HG03342 (cell line): ENCODE measurements around the gene ABCB8.
"Not testable (repeated sequence)": the region's sequence is repeated elsewhere in the genome, so short reads cannot be mapped to it uniquely, and the experiment has no call there.

ENCODE experiments used
- ATAC-seq: cut with Tn5 transposase; IDR thresholded peaks from one replicate; pipeline ENCODE4 v1.9.1; 2021; ENCODE audit warnings: mild to moderate bottlenecking, moderate library complexity; ENCODE audit not compliant: unreplicated experiment

ABCB8 gene

DNA sequence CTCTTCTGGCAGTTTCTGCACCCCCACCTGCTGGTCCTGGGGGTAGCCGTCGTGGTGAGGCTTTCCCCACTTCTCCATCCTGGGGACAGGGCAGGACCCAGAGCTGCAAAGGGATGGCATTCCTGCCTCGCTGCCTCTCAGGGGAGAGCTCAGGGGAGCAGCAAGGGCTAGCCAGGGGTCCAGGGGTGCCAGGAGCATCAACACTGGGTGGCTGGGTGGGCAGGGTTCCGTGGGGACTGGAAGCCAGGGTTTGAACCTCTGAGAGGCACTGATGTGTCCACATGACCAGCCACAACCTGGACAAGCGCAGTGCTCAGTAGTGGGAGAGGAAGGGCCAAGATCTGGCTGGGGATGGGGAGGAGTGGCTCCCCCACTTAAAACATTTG, 5.6 kb downstream of the ABCB8 start:
- ATAC-seq: no peak

DNA sequence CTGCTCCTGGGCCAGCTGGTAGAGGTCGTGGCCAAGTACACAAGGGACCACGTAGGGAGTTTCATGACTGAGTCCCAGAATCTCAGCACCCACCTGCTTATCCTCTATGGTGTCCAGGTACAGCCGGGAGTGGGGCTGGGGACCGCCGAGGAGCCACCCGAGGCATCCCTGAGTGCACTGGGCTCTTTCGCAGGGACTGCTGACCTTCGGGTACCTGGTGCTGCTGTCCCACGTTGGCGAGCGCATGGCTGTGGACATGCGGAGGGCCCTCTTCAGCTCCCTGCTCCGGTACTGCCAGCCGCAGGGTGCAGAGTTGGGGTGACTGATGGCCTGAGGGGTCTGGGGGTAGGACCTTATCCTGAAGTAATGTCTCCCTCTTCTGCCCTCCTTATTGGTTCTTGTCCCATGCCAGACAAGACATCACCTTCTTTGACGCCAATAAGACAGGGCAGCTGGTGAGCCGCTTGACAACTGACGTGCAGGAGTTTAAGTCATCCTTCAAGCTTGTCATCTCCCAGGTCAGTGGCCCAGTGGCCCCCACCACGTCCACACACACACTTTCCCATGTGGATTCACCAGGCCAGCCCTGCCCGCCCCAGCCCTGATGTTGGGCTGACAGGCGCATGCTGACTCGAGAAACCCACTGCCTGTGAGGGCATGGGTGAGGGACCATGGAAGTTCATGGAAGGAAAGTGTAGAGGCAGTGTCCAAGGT, 6.2 kb downstream of the ABCB8 start:
- ATAC-seq: no peak

DNA sequence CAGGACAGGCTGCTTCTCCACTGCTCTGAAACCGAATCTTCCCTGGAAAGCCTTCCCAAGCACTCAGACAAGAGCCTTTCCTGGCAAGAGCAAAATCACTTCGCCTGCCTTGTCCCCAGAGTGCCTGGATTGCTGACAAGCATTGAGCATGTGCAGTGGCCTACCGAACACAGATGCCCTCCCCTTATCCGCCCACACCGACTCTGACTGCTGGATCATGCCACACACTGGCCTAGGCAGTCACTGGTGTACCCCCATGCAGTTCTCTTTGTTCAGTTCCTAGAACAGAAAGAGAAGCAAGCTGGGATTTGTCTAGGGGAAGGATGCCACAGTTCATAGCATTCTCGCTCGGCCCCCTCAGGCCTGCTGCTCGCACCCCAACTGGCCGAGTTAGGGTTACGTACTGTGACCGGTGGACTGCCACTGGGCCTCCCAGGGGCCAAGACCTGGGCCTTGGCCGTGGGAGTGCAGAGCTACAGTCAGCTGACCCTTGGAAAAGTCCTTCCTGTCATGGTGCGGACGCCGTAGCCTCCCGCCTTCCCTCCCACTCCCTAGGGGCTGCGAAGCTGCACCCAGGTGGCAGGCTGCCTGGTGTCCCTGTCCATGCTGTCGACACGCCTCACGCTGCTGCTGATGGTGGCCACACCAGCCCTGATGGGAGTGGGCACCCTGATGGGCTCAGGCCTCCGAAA, 6.9 kb downstream of the ABCB8 start:
- no peak for ATAC-seq

DNA sequence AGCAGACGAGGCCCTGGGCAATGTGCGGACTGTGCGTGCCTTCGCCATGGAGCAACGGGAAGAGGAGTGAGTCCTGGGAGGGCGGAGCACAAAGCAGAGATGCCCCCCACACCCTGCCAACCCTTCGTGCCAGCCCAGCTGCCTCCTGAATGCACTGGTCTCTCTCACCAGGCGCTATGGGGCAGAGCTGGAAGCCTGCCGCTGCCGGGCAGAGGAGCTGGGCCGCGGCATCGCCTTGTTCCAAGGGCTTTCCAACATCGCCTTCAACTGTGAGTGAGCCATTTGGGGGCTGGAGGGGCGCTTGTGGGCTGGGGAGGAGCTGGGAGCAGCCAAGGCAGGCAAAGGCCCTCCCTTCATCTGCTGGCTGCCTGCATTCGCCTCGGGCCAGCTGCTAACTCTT, 7.7 kb downstream of the ABCB8 start:
- ATAC-seq: no peak

DNA sequence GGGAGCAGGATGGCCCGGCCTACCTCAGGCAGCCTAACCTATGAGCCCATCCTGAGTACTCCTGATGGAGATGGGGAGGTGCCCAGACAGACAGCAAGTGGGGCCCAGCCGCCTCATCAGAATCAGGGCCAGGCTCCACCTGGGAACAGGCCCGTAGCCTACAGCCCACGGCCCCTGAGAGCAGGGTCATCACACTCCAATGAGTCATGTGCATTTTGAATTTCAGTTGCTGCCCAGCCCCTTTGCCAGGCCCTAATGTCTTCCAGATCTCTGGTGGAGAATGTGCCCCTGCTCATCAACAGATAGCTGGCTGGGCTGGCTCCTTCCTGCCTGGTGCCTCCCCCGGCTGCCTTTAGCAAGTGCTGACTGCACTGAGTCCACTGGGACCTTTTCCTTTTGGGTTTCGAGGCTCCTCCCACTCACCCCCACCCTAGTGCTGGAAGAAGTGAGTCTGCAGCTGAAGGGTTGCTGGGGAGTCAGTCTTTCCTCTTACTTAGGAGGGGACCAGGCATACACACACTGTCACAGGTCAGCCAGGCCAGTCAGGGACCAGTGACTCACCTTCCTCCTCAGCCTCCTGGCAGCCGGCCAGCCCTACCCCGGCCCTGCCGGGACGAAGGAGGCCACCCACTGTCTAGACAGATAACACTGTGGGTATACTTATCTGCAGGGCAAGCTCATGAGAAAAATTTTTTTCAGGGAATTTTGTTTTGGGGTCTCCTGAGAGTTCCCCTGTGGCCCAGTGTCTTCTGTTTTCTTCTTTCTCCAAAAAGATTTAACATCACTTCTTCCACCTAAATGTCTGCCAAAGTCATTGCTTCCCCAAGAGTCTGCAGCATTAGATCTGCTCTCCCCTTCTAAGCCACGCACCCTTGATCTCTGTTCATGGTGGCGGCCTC, 10.9 kb downstream of the ABCB8 start:
- ATAC-seq: no peak

DNA sequence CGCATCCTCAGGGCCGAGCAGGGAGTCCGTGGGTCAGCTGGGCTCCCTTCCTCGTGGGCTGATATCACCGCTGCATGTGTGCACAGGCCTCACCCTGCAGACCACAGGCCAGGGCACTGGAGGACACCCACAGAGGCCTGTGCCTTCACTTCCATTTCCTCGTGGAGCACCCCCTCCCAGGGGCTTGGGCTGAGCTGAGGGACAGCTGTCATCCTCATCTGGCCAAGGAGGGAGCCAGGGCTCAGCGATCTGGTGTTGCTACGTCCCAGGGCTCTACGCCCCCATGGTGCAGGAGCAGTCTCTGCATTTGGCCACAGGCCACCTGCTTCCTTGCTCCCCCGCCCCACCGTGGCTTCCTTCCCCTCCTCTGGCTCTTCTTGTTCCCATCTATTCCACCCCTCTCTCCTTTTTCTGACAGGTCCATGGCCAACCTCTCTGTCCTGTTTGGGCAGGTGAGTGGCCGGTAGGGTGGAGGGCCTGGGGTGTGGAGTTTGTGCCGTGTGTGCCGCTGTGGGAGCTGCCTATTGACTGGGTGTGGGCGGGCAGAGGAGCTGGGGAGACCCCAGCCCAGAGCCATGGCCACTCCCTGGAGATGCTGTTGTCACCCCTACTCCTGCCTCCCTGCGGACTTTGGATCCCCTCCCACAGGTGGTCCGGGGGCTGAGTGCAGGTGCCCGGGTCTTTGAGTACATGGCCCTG, 11.7 kb downstream of the ABCB8 start:
- no peak for ATAC-seq

DNA sequence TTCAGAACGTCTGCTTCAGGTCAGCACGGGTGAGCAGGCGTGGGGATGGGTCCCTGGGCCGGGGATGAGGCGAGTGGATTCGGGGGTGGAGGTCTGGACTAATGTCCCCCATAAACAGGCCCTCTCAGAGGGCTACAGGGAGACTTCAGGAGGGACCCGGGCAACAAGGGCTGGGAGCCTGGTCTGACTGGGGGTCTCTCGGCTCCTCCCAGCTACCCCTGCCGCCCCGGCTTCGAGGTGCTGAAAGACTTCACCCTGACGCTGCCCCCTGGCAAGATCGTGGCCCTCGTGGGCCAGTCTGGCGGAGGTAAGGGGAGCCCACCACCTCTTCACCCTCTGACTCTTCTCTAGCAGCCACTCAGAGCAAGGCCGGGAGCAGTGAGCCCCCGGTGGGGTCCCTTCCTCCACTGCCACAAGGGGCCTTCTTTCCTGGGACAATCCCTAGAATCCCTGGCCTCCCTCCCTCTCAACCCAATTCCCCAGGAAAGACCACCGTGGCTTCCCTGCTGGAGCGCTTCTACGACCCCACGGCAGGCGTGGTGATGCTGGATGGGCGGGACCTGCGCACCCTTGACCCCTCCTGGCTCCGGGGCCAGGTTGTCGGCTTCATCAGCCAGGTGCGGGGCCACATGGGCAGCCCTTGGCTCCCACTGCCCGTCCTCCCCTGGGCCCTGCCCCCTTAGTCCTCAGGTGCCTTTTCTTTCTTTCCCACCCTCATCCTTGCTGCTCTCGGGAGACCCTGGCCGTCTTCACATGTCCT, 12.5 kb downstream of the ABCB8 start:
- no peak for ATAC-seq

DNA sequence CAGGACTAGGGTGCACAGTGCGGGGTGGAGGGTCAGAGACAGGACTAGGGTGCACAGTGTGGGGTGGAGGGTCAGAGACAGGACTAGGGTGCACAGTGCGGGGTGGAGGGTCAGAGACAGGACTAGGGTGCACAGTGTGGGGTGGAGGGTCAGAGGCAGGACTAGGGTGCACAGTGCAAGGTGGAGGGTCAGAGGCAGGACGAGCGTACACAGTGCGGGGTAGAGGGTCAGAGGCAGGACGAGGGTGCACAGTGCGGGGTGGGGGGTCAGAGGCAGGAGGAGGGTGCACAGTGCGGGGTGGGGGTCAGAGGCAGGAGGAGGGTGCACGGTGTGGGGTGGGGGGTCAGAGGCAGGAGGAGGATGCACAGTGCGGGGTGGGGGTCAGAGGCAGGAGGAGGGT, 15.2 kb downstream of the ABCB8 start:
- ATAC-seq: not testable (repeated sequence)

DNA sequence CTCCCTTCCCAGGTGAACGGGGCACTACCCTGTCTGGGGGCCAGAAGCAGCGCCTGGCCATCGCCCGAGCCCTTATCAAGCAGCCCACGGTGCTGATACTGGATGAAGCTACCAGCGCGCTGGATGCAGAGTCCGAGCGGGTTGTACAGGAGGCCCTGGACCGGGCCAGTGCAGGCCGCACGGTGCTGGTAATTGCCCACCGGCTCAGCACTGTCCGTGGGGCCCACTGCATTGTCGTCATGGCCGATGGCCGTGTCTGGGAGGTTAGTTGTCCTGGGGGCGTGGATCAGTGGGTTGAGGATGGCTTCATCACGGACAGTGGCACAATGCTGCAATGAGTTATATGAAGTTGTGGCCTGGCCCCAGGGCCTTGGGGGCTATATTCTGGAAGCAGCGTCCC, 15.7 kb downstream of the ABCB8 start:
- ATAC-seq: no peak

DNA sequence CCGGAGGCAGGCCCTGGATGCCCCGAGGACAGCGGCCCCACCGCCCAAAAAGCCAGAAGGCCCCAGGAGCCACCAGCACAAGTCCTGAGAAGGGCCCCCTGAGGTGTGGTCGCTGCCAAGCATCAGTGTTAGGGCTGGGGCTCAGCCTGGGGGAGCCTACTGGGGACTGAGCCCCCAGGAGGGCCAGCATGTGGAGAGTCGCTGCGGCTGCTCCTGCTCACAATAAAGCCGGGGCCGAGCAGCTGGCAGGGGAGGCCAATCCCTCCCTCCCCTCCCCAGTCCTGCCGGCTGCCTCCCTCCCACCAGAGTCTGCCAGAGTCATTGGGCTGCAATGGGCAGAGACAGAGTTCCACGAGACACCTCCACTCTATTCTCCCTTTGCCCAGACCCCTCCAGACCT, 17.0 kb downstream of the ABCB8 start:
- no peak for ATAC-seq

DNA sequence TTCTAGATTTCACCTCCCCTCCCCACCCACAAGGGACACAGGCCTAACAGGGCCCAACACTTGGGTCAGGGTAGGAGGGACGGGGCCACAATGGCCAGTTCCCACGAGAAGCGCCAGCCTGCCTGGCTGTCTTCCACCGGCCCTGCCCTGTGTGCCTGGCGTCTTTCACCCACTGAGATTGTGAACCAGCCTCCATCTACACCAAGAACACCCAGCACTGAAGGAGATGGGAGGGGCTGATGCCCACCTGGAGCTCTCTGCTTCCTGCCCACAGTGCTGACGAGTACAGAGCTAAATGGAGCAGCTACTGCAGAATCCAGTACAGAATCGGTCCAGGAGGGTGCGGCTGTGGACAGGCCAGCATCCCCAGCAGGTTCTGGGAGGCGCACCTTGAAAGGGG, 17.7 kb downstream of the ABCB8 start:
- no peak for ATAC-seq

DNA sequence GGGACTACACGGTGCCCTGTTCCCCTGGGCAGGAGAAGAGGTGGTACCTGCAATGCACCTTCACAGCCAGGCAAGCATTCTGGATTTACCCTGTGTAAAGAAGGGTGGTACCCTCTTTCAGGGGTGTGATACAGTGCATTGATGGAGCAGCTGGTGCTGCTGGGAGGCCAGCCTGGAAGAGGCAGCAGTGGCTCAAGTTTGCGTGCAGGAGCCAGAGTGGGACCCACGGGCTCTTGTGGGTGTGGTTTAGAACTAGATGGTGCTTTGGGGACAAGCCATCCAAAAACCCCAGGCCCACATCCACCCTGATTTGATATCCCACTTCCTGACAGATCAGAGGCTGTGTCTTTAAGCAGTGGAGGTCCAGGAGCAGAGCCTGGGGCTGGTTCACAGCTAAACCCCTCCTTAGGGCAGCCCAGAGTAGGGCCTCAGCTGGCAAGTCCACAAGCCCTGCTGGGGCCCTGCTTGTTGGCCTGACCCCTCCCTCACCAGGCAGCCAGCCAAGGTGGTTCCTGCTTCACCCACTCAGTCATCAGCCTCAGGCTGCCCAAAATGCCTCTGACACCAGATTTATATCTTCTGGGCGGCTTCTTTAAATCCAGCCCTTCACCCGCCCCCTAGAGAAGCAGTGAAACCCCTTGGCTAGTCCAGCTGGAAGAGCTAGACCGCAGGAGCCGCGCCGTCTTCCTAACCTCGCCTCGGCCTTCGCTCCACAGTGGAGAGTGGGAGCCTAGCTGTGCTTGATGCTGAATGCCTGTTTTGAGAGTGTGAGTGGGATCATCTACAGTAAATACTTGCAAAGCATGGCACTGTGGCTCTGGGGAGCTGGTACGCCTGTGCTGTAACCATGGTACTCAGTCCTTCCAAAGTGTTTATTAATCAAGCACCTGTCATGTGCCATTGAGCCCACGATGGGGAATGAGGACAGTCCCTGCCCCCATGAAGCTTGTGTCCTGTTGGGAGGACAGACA, 18.6 kb downstream of the ABCB8 start:
- ATAC-seq: no peak

DNA sequence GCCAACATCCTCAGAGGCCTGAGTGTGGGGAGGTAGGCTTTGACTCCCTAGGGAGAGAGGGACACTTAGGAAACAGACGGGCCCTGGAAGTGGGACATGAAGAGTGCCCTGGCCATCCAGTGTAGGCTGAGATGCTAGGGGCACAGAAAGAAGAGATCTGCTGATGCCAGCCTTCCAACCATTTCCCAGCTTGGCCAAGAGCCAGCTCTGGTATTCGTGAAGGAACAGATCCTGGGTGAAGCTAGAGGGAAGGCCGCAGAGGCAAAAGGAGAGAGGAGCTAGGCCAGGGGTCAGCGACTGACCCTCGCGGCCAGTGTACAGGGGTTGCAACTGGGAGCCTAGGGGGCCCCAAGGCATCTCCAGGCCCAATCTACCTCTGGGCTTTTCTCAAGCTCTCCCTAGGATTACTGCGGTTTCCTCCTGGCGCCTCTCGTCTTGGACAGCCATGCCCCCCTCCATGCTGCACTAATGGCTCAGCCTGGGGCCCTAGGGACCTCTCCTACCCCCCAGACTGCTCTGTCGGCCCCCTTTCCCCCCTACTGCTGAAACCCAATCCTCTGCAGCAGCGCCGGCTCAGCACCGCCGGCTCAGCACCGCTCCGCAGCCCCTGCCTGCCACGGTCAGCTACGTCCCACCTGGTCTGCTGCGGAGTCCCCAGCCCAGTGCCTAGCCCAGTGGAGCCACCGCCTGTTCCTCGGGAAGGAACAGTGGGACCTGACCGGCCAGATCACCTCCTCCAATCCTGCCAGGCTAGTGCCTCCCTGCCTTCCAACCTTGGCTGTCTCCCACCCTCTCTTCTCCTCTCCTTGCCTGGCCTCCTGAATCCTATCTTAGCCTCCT, 19.9 kb downstream of the ABCB8 start, which contains the start of gene ASIC3:
Gene ASIC3, plus strand, starts transcription at position 556 of the 840 bp plus-strand sequence. CDS start 355 bp downstream, outside the sequence.
- ATAC-seq: no peak

DNA sequence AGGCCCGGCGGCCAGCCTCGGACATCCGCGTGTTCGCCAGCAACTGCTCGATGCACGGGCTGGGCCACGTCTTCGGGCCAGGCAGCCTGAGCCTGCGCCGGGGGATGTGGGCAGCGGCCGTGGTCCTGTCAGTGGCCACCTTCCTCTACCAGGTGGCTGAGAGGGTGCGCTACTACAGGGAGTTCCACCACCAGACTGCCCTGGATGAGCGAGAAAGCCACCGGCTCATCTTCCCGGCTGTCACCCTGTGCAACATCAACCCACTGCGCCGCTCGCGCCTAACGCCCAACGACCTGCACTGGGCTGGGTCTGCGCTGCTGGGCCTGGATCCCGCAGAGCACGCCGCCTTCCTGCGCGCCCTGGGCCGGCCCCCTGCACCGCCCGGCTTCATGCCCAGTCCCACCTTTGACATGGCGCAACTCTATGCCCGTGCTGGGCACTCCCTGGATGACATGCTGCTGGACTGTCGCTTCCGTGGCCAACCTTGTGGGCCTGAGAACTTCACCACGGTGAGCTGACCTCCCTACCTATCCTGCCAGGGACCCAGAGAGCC, 20.7 kb downstream of the ABCB8 start:
- ATAC-seq: no peak

DNA sequence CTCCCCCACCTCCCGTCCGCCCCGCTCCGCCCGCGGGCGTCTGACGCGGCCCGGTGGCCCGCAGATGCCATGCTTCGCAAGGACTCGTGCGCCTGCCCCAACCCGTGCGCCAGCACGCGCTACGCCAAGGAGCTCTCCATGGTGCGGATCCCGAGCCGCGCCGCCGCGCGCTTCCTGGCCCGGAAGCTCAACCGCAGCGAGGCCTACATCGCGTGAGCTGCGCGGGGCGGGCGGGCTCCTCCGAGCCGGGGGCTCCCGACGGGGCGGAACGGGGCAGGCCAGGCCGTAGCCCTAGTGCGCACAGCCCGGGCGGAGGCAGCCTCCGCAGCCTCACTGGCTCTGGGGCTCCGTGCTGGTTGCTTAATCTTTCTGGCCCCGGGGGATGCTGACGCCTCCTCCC, 22.9 kb downstream of the ABCB8 start:
- ATAC-seq: no peak

DNA sequence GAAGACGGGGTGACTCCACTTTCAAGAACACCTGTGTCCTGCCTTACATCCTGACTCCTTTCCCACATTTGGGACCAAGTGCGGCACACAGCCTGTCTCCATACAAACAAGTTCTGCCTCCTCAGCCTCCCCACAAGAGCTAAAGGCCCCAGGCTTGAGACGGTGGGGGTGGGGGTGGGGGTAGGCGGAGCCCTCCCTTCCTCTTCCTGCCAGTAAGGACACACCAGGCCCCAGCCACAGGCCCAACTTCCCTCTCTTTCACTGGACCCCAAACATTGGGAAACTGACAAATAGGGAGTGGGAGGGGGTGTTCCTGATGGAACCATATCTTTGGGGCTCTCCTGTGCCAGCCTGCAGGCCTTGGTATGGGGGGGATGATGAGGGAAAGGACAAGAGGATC, 24.8 kb downstream of the ABCB8 start:
- no peak for ATAC-seq

DNA sequence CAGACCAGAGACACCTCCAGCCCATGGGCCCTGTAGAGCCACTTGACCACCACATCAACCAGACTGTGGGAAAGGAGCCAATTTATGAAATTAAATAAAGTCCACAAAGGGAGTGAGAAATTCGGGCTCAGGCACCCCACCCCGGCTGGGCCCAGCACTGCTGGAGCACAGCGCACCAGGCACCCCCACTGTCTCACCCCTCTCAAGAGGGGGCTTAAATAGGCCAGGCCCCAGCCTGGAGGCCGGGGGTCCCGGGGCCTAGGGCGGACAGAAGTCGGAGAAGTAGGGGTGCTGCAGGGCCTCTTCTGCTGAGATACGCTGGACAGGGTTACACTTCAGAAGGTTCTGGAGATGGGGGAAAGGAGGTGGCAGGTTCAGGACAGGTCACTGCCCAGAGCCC, 25.5 kb downstream of the ABCB8 start:
- ATAC-seq: no peak

DNA sequence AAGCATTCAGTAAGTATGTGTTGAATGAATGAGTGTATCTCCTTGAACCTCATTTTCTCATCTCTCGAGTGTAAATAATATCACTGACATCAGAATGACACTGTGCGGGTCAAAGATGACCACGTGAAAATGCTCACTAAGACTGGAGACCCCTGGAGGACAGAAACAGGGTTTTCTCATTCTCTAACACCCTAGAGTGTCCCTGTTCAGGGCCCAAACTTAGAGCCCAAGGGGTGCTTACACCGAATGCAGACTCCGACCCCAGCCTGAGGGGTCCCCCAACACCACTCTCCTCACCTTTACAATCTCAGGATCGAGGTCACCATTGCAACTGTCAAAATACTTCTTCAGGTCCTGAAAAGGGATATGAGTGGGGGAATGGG, 28.0 kb downstream of the ABCB8 start:
- ATAC-seq: no peak
